Measurements from ENCODE around the gene CHMP2A.
A peak's percentile ranks its signal among the peaks of the same experiment; 100 is the strongest.

The CHMP2A gene

GRCh38 chr19:58573658-58574164 is 18.8 kb upstream of the CHMP2A start:
- Histone ChIP-seq H3K4me3 (replicated peaks; ENCODE audit: low read depth, low read length) (peak overlapping the region; percentile 74), H3K27me3 (replicated peaks; ENCODE audit: control insufficient read depth, insufficient read depth, low read length) (no peaks in the 10 kb centered on the region), H3K36me3 (ENCODE audit: control insufficient read depth, insufficient read depth, low read length) (peaks cover 19% of the 10 kb centered on the region)
- TF ChIP-seq CTCF (IDR thresholded peaks at IDR 0.05; ENCODE audit: insufficient read depth, low read length, poor library complexity, severe bottlenecking) = no peak
- DNase-seq (ENCODE audit: extremely low read depth, insufficient read length) = no peak

DNA sequence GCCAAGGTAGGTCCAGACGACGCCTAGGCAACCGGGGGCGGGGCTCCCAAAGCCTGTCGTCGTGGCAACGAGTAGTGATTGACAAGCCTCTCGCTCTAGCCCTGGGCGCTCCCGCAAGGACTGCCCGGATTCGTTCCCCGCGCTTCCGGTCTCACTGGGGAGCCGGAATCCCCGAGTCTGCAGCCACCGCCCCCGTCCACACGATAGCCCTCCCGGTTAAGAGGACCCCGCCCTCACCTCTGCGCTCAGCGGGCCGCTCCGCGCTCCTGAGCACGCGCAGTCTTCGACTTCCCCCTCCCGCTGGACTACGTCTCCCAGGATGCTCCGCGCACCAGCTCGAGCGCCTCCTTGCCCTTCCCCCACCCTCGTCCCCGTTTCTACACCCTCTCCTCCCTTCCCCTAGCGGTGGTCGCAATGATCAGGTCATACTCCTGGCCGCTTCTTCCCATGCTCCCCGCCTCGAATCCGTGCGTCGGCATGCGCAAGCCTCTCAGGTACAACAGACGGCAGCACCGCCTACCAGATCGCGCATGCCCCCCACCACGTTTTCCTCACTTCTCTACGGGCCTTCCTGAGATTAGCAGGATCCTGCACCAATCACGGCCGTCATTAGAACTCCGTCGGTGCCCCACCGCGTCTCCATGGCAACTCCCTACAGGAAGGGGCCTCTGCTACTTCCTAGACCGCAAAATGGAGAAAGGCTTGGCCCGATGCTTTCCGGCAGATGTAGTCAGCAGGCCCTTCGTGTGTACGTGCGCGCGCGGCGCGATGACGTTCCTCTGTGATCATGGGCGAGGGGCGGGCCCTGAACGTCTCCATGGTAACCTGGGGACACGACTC is 18.1 kb upstream of the CHMP2A start, which contains the start of gene MZF1:
TSS of gene MZF1 (minus strand) at position 518 of the 840 bp plus-strand sequence. CDS start 1,946 bp downstream, outside the sequence.
- Histone ChIP-seq H3K4me3 (replicated peaks; ENCODE audit: low read depth, low read length) (peak within 1 kb of the TSS; percentile 74), H3K27me3 (replicated peaks; ENCODE audit: control insufficient read depth, insufficient read depth, low read length) (no peaks in the 10 kb centered on the region), H3K36me3 (ENCODE audit: control insufficient read depth, insufficient read depth, low read length) (peaks cover 19% of the 10 kb centered on the region)
- TF ChIP-seq CTCF (IDR thresholded peaks at IDR 0.05; ENCODE audit: insufficient read depth, low read length, poor library complexity, severe bottlenecking) = no peak
- DNase-seq (ENCODE audit: extremely low read depth, insufficient read length) = peak; percentile 99

DNA sequence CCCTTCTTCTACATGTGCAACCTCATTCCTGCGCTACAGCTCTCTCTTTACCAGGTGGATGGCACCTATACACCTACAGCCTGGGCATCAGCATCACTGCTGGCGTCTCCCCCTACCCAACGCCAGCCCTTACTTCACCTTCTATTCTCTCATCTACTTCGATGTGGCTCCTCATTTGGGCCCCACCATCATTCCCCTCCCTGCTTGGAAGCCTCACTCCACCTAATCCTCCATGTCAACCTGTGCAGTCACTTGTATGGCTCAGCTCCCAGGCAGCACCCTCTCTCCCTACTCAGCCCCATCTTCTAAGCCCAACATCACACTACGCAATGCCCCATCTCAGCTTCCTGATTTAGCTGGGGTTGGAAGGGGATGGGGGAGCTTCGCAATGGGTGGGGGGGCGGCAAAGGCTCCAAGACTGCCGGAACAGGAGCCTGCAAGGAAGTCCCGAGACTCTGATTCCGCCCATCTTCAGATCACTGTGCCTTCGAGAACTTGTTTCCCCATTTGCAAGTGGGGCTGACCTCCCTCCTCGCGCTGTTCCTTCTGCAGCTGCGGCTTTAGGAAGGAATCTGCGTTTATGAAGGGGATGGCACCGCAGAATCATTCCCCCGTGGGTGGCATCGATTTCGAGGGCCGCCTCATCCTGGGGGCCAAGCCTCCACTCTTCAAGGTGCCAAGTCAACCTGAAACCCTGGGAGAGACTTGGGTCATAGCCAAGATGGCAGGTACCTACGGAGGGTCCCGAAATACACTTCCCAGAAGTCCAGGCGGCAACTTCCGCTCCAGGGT is 17.3 kb upstream of the CHMP2A start:
- Histone ChIP-seq H3K4me3 (replicated peaks; ENCODE audit: low read depth, low read length) (peak overlapping the region; percentile 74), H3K27me3 (replicated peaks; ENCODE audit: control insufficient read depth, insufficient read depth, low read length) (no peaks in the 10 kb centered on the region), H3K36me3 (ENCODE audit: control insufficient read depth, insufficient read depth, low read length) (peaks cover 21% of the 10 kb centered on the region)
- DNase-seq (ENCODE audit: extremely low read depth, insufficient read length) = no peak
- TF ChIP-seq CTCF (IDR thresholded peaks at IDR 0.05; ENCODE audit: insufficient read depth, low read length, poor library complexity, severe bottlenecking) = no peak

GRCh38 chr19:58571575-58571947 is 16.7 kb upstream of the CHMP2A start:
- H3K4me3 ChIP-seq (replicated peaks; ENCODE audit: low read depth, low read length) = no peak overlapping the region
- peaks cover 23% of the 10 kb centered on the region for H3K36me3 ChIP-seq (ENCODE audit: control insufficient read depth, insufficient read depth, low read length)
- DNase-seq (ENCODE audit: extremely low read depth, insufficient read length) = no peak
- no peaks in the 10 kb centered on the region for H3K27me3 ChIP-seq (replicated peaks; ENCODE audit: control insufficient read depth, insufficient read depth, low read length)
- TF ChIP-seq CTCF (IDR thresholded peaks at IDR 0.05; ENCODE audit: insufficient read depth, low read length, poor library complexity, severe bottlenecking) = no peak

DNA sequence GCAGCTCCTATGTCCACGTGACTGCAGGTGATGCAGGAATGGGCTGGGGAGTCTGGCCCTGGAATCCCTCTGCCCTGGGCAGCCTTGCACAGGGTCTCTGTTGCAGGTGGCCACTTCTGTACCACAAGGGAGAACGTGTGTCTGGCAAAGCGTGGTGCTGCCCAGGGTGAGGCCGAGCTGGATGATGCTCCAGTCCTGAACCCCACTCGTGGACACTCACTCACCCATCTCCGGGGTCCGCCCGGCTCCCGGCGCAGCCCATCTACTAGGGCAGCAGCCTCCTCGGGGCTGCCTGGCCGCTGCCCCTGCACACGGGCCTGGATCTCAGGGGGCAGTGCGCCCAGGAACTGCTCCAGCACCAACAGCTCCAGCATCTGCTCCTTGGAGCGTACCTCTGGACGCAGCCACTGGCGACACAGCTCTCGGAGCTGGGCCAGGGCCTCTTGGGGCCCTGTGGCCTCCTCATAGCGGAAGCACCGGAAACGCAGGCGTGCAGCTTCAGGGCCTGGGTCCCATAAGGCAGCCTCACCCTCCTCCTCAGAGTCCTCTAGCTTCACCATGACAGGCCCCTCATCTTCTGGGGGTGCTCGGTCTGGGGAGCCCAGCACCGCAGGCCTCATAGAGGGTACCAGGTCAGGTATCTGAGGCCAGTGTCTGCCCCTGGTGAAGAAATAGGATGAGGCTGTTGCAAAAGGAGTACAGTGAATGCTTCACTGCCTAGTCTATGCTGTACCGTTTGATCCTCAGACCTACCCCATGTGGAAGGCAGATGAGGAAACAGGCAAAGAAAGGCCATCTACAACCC is 16.1 kb upstream of the CHMP2A start:
- peaks cover 23% of the 10 kb centered on the region for H3K36me3 ChIP-seq (ENCODE audit: control insufficient read depth, insufficient read depth, low read length)
- TF ChIP-seq CTCF (IDR thresholded peaks at IDR 0.05; ENCODE audit: insufficient read depth, low read length, poor library complexity, severe bottlenecking) = no peak
- no peak overlapping the region for H3K4me3 ChIP-seq (replicated peaks; ENCODE audit: low read depth, low read length)
- H3K27me3 ChIP-seq (replicated peaks; ENCODE audit: control insufficient read depth, insufficient read depth, low read length) = no peaks in the 10 kb centered on the region
- no peak for DNase-seq (ENCODE audit: extremely low read depth, insufficient read length)
